ENCODE data around the gene GATAD2A. TPM values are rescaled to one million over a fixed set of nuclear protein-coding genes. Genes with fewer than 3 reads are reported as not detected.

GATAD2A gene
- total RNA-seq, 1 experiment from 2014 or later: 126 TPM

GRCh38 chr19:19428746-19429145 lies 23.3 kb downstream of the GATAD2A start:
- no peaks in the 10 kb centered on the region for H3K36me3 ChIP-seq (ENCODE audit: control insufficient read depth, insufficient read depth, low read length)
- Mint-ChIP-seq H3K9me3 (ENCODE audit: unreplicated experiment) (no peaks in the 10 kb centered on the region), H3K36me3 (ENCODE audit: insufficient read depth, unreplicated experiment) (peaks cover 36% of the 10 kb centered on the region), H3K4me3 (ENCODE audit: unreplicated experiment) (no peak overlapping the region), H3K27ac (ENCODE audit: unreplicated experiment) (no peak overlapping the region), H3K27me3 (ENCODE audit: insufficient read depth, unreplicated experiment) (no peaks in the 10 kb centered on the region), H3K4me1 (ENCODE audit: low read depth, unreplicated experiment) (no peaks in the 10 kb centered on the region)
- no peak for TF ChIP-seq CTCF (IDR thresholded peaks at IDR 0.05; ENCODE audit: insufficient read depth in 1 of 2, low read depth in 1 of 2, low read length in 1 of 2, severe bottlenecking in 1 of 2, unreplicated experiment in 1 of 2)
- no peak overlapping the region for H3K4me3 ChIP-seq (ENCODE audit: low read depth, low read length)
- no peaks in the 10 kb centered on the region for H3K9me3 ChIP-seq
- ChIA-PET CTCF (no interaction called here), POLR2A (no interaction called here)
- H3K4me1 ChIP-seq: no peaks in the 10 kb centered on the region
- H3K27me3 ChIP-seq (replicated peaks; ENCODE audit: control insufficient read depth, insufficient read depth, low read length): no peaks in the 10 kb centered on the region
- no TSS peak for BruUV-seq (replicated peaks)
- intact Hi-C loops (cut with micrococcal nuclease; ENCODE audit: unreplicated experiment): no loop called here
- no peak for DNase-seq

GRCh38 chr19:19429361-19429760 lies 23.9 kb downstream of the GATAD2A start:
- ChIA-PET POLR2A (no interaction called here), CTCF (no interaction called here)
- TF ChIP-seq CTCF (IDR thresholded peaks at IDR 0.05; ENCODE audit: insufficient read depth in 1 of 2, low read depth in 1 of 2, low read length in 1 of 2, severe bottlenecking in 1 of 2, unreplicated experiment in 1 of 2): no peak
- H3K4me3 ChIP-seq (ENCODE audit: low read depth, low read length): no peak overlapping the region
- H3K36me3 ChIP-seq (ENCODE audit: control insufficient read depth, insufficient read depth, low read length): no peaks in the 10 kb centered on the region
- H3K27ac Mint-ChIP-seq (ENCODE audit: unreplicated experiment): no peak overlapping the region
- no peaks in the 10 kb centered on the region for H3K9me3 ChIP-seq
- no peaks in the 10 kb centered on the region for H3K4me1 ChIP-seq
- DNase-seq: no peak
- no peaks in the 10 kb centered on the region for H3K27me3 Mint-ChIP-seq (ENCODE audit: insufficient read depth, unreplicated experiment)
- H3K4me3 Mint-ChIP-seq (ENCODE audit: unreplicated experiment): no peak overlapping the region
- no TSS peak for BruUV-seq (replicated peaks)
- no peaks in the 10 kb centered on the region for H3K4me1 Mint-ChIP-seq (ENCODE audit: low read depth, unreplicated experiment)
- intact Hi-C loops (cut with micrococcal nuclease; ENCODE audit: unreplicated experiment): no loop called here
- H3K9me3 Mint-ChIP-seq (ENCODE audit: unreplicated experiment): no peaks in the 10 kb centered on the region
- H3K36me3 Mint-ChIP-seq (ENCODE audit: insufficient read depth, unreplicated experiment): peaks cover 36% of the 10 kb centered on the region
- no peaks in the 10 kb centered on the region for H3K27me3 ChIP-seq (replicated peaks; ENCODE audit: control insufficient read depth, insufficient read depth, low read length)

GRCh38 chr19:19432732-19433131 lies 27.3 kb downstream of the GATAD2A start:
- BruUV-seq (replicated peaks): no TSS peak
- TF ChIP-seq CTCF (IDR thresholded peaks at IDR 0.05; ENCODE audit: insufficient read depth in 1 of 2, low read depth in 1 of 2, low read length in 1 of 2, severe bottlenecking in 1 of 2, unreplicated experiment in 1 of 2): no peak
- intact Hi-C loops (cut with micrococcal nuclease; ENCODE audit: unreplicated experiment): no loop called here
- Mint-ChIP-seq H3K27me3 (ENCODE audit: insufficient read depth, unreplicated experiment) (no peaks in the 10 kb centered on the region), H3K9me3 (ENCODE audit: unreplicated experiment) (no peaks in the 10 kb centered on the region), H3K4me1 (ENCODE audit: low read depth, unreplicated experiment) (no peaks in the 10 kb centered on the region), H3K4me3 (ENCODE audit: unreplicated experiment) (no peak overlapping the region), H3K36me3 (ENCODE audit: insufficient read depth, unreplicated experiment) (peaks cover 40% of the 10 kb centered on the region), H3K27ac (ENCODE audit: unreplicated experiment) (no peak overlapping the region)
- H3K9me3 ChIP-seq: no peaks in the 10 kb centered on the region
- ChIA-PET CTCF (no interaction called here), POLR2A (no interaction called here)
- H3K4me3 ChIP-seq (ENCODE audit: low read depth, low read length): no peak overlapping the region
- no peaks in the 10 kb centered on the region for H3K36me3 ChIP-seq (ENCODE audit: control insufficient read depth, insufficient read depth, low read length)
- no peak for DNase-seq
- no peaks in the 10 kb centered on the region; the same call in 1 of the 2 replicates for H3K4me1 ChIP-seq
- no peaks in the 10 kb centered on the region for H3K27me3 ChIP-seq (replicated peaks; ENCODE audit: control insufficient read depth, insufficient read depth, low read length)
